HEK293 (cell line): ENCODE data around the gene MTERF1.

Source experiments
- ZNF24 ChIP-seq: fragments of 450-650 bp; formaldehyde crosslinking; IDR thresholded peaks from 2 replicates; pipeline ENCODE4 v1.5.1; 2016; ENCODE audit warnings: missing biosample characterization, missing genetic modification characterization
- ZNF280D ChIP-seq: fragments of 450-650 bp; formaldehyde crosslinking; IDR thresholded peaks from 2 replicates; pipeline ENCODE4 v1.5.1; 2016; ENCODE audit warnings: missing biosample characterization, missing genetic modification characterization

GRCh38 chr7:91850455-91850854 is 30.0 kb downstream of the MTERF1 start:
- no peak for TF ChIP-seq ZNF280D (tag by site-specific recombination)
- no peak for TF ChIP-seq ZNF24 (tag by site-specific recombination)
